HepG2 (cell line): Measurements from ENCODE around the gene BMX. TPM values are rescaled to one million over a fixed set of nuclear protein-coding genes. Genes with fewer than 3 reads are reported as not detected.

Experiments
- ATAC-seq: fragments of 200-7000 bp; cut with Tn5 transposase; 3 replicates; pipeline ENCODE4 v1.9.1; 2020; ENCODE audit warnings: mild to moderate bottlenecking, moderate library complexity
- BruUV-seq: library from RNA; stranded (reverse); fragments of 400-500 nt; replicated peaks from 2 replicates; lab custom pipeline; 2021; lab: Mats Ljungman, UMichigan
- CTCF ChIA-PET: fragments of 300-600 bp; formaldehyde crosslinking; extraction: SDS; loops from one replicate; lab custom pipeline; 2021; ENCODE audit warnings: low total read pairs, inconsistent platforms, low intra/inter-chr PET ratio; lab: Yijun Ruan, JAX
- POLR2A ChIA-PET: fragments of 350-600 bp; sonication (Branson Sonifier 250); formaldehyde crosslinking; loops from one replicate; lab custom pipeline; 2020; ENCODE audit warnings: antibody characterized with exemption, inconsistent platforms; lab: Yijun Ruan, JAX
- DNase-seq: peaks from one replicate; pipeline ENCODE4 v3.0.0-alpha.2; 2015; ENCODE audit warnings: low spot score
- FAIRE-seq: peaks from 3 replicates; lab custom pipeline; 2011; peaks lifted over from hg19 to GRCh38; lab: Jason Lieb, UNC
- H2AFZ ChIP-seq: one replicate; pipeline ENCODE4 v1.6.1; 2011; ENCODE audit warnings: low read length, inconsistent platforms
- H3K27ac ChIP-seq: fragments of 300-600 bp; 3 replicates; pipeline ENCODE4 v1.8.0; 2011; ENCODE audit warnings: mixed run types, mild to moderate bottlenecking, mixed read lengths, low read length, inconsistent platforms; ENCODE audit not compliant: insufficient read depth; ENCODE audit errors: extremely low read length
- H3K27me3 ChIP-seq, 2 experiments: fragments of 200-600 bp in 1 of 2; 2 replicates in 1 of 2; 3 replicates in 1 of 2; pipeline versions ENCODE4 v1.6.0 to v1.8.0; 2011; ENCODE audit warnings: low read length in 2 of 2, mild to moderate bottlenecking in 2 of 2, moderate library complexity in 2 of 2, inconsistent platforms in 1 of 2; ENCODE audit not compliant: insufficient read depth in 2 of 2, control insufficient read depth in 1 of 2
- H3K36me3 ChIP-seq, 2 experiments: fragments of 200-600 bp in 1 of 2; replicated peaks in 1 of 2; 2 replicates in 1 of 2; 3 replicates in 1 of 2; pipeline versions ENCODE4 v1.5.1 to v1.8.0; 2011; ENCODE audit warnings: low read length in 2 of 2, inconsistent platforms in 1 of 2; ENCODE audit not compliant: insufficient read depth in 2 of 2, control insufficient read depth in 1 of 2
- H3K4me1 ChIP-seq: 2 replicates; pipeline ENCODE4 v1.5.1; 2012; ENCODE audit warnings: low read length, inconsistent platforms; ENCODE audit not compliant: insufficient read depth
- H3K4me2 ChIP-seq: 2 replicates; pipeline ENCODE4 v1.6.0; 2011; ENCODE audit warnings: low read depth, low read length, inconsistent platforms
- H3K4me3 ChIP-seq, 3 experiments: fragments of 200-600 bp in 1 of 3; sonication (generic), shearing (Covaris generic) in 1 of 3; replicated peaks in 1 of 3; 2 replicates each; pipeline ENCODE4 v1.5.1; 2011 to 2016; ENCODE audit warnings: low read length in 3 of 3, inconsistent platforms in 2 of 3, low read depth in 2 of 3, mild to moderate bottlenecking in 2 of 3, control low read depth in 1 of 3, mixed read lengths in 1 of 3; ENCODE audit not compliant: insufficient read depth in 1 of 3
- H3K79me2 ChIP-seq: one replicate; pipeline ENCODE4 v1.6.1; 2011; ENCODE audit warnings: low read length, inconsistent platforms; ENCODE audit not compliant: insufficient read depth
- H3K9ac ChIP-seq: 2 replicates; pipeline ENCODE4 v1.6.0; 2011; ENCODE audit warnings: mild to moderate bottlenecking, low read depth, low read length, inconsistent platforms; ENCODE audit not compliant: insufficient read depth
- H3K9me3 ChIP-seq: 2 replicates; pipeline ENCODE4 v1.5.1; 2012; ENCODE audit warnings: mild to moderate bottlenecking, low read length
- H4K20me1 ChIP-seq: 2 replicates; pipeline ENCODE4 v1.6.0; 2011; ENCODE audit warnings: inconsistent platforms, mild to moderate bottlenecking, low read length, moderate library complexity; ENCODE audit not compliant: insufficient read depth
- BRD4 ChIP-seq: sonication (generic); formaldehyde crosslinking; IDR thresholded peaks from 2 replicates; pipeline ENCODE4 v1.4.0; 2020; ENCODE audit warnings: missing genetic modification reagents
- CEBPG ChIP-seq: IDR thresholded peaks from 2 replicates; pipeline ENCODE4 v1.6.1; 2016
- KLF16 ChIP-seq, 2 experiments: sonication (generic) in 1 of 2; formaldehyde crosslinking in 1 of 2; IDR thresholded peaks; 2 replicates each; pipeline versions ENCODE4 v1.6.1 to v1.8.0; 2016 to 2023; ENCODE audit warnings: missing genetic modification reagents in 2 of 2, missing compliant biosample characterization in 1 of 2
- MED8 ChIP-seq: sonication (generic); formaldehyde crosslinking; IDR thresholded peaks from 2 replicates; pipeline ENCODE4 v1.8.1; 2023; ENCODE audit warnings: mild to moderate bottlenecking, missing genetic modification reagents; ENCODE audit not compliant: insufficient replicate concordance
- RBFOX2 ChIP-seq: fragments of 200-400 bp; formaldehyde crosslinking; IDR thresholded peaks from 2 replicates; pipeline ENCODE4 v1.6.1; 2017; ENCODE audit warnings: low read depth, mild to moderate bottlenecking, low read length
- SIN3A ChIP-seq: IDR thresholded peaks from 2 replicates; pipeline ENCODE4 v1.6.1; 2011; ENCODE audit warnings: low read depth, mild to moderate bottlenecking, control low read depth, low read length, borderline replicate concordance
- SMC3 ChIP-seq: IDR thresholded peaks from 2 replicates; pipeline ENCODE4 v1.6.1; 2011; ENCODE audit warnings: low read length, improper control_type of control experiment
- SRSF1 ChIP-seq: fragments of 200-400 bp; formaldehyde crosslinking; optimal IDR thresholded peaks from 2 replicates; pipeline ENCODE3; 2017; ENCODE audit warnings: mild to moderate bottlenecking, low read depth, low read length, moderate library complexity
- ZFP36L2 ChIP-seq: sonication (generic); formaldehyde crosslinking; IDR thresholded peaks from 2 replicates; pipeline ENCODE4 v1.4.0; 2020; ENCODE audit warnings: missing genetic modification reagents
- ZNF180 ChIP-seq: sonication (generic); formaldehyde crosslinking; IDR thresholded peaks from 2 replicates; pipeline ENCODE4 v1.4.0; 2020; ENCODE audit warnings: low read depth, missing genetic modification reagents, borderline replicate concordance
- ZNF234 ChIP-seq: sonication (generic); formaldehyde crosslinking; conservative IDR thresholded peaks from 2 replicates; pipeline ENCODE4 v1.5.1; 2020; ENCODE audit warnings: mild to moderate bottlenecking, missing genetic modification reagents
- ZNF652 ChIP-seq: IDR thresholded peaks from 2 replicates; pipeline ENCODE4 v1.6.1; 2016; ENCODE audit warnings: low read depth, borderline replicate concordance
- ZNF670 ChIP-seq: sonication (generic); formaldehyde crosslinking; IDR thresholded peaks from 2 replicates; pipeline ENCODE4 v1.8.0; 2022; ENCODE audit warnings: mild to moderate bottlenecking, missing genetic modification reagents, borderline replicate concordance
- WGBS: methylation state at CpG from one replicate; pipeline ENCODE4 v1.1.6; 2017; ENCODE audit warnings: low lambda C conversion rate; 5-methylcytosine and 5-hydroxymethylcytosine counted together
- in situ Hi-C: cut with HindIII; loops from 2 replicates; pipeline ENCODE4 v1.10.0; 2017; ENCODE audit warnings: low pct_unique_long_range_greater_than_20kb; ENCODE audit not compliant: extremely low pct_ligation_motif_present
- intact Hi-C: fragments of 100-400 bp; cut with micrococcal nuclease; formaldehyde crosslinking; loops from one replicate; pipeline ENCODE4 v1.10.0; 2022; ENCODE audit not compliant: unreplicated experiment
- polyA plus RNA-seq, 8 experiments: library from polyadenylated mRNA; depleted of rRNA in 3 of 8; stranded (reverse) in 7 of 8; unstranded in 1 of 8; fragments of >200 nt; fragmentation: Illumina TruSeq in 4 of 8; extraction: Trizol in 4 of 8; gene quantifications; 2 replicates each; pipeline versions ENCODE4 v1.2.1 to v1.2.3, GENCODE V29; 2011 to 2016; ENCODE audit warnings: low read depth in 4 of 8, missing spikeins in 1 of 8, mixed read lengths in 1 of 8; ENCODE audit not compliant: insufficient read depth in 1 of 8
- total RNA-seq, 5 experiments: library from RNA; depleted of rRNA; stranded (reverse); fragments of >200 nt; fragmentation: Illumina TruSeq; extraction: Trizol; gene quantifications; 2 replicates each; pipeline ENCODE4 v1.2.3, GENCODE V29; 2016; ENCODE audit warnings: low read depth in 1 of 5
- TF ChIP-seq, protein P1 (sequence below): sonication (generic); formaldehyde crosslinking; IDR thresholded peaks from 2 replicates; pipeline ENCODE4 v1.9.0; 2021; ENCODE audit warnings: missing genetic modification reagents, borderline replicate concordance
- TF ChIP-seq, protein P2 (sequence below): sonication (generic); formaldehyde crosslinking; IDR thresholded peaks from 2 replicates; pipeline ENCODE4 v1.4.0; 2020; ENCODE audit warnings: mild to moderate bottlenecking, missing genetic modification reagents

Gene BMX
- total and polyA plus RNA-seq, 2 of the 13 experiments (the other 11 are each of a cell fraction or from before 2014, with no cell fraction given) = not detected

DNA sequence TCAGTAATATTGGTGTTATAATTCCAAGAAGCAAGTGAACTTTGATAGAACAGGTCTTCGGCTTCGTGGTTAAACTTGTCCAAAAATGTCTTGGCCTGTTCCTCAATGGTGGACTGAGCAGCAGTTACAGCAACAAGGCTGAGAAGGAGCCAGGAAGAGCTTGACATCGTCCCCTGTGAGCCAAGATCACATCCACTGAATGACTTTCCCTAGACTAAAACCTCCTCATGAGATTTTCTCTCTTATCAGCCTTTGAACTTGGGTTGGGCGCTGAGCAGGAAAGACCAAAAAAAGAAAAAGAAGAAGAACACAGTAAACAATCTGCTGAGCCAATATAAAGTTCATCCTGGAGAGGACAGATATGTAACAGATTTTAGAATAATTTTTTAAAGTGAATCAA is 100.1 kb downstream of the BMX start, which contains the start of gene ACE2:
ACE2 (minus strand) TSS at position 216 of the 400 bp plus-strand sequence; CDS start at position 167, 49 bp downstream.
- no peak for ATAC-seq
- intact Hi-C loops (no loop called here), in situ Hi-C loops (no loop called here)
- no peak within 1 kb of the TSS for H2AFZ ChIP-seq
- H3K27ac ChIP-seq = peak within 1 kb of the TSS; percentile 88
- no peaks in the 10 kb centered on the region for H3K36me3 ChIP-seq
- H4K20me1 ChIP-seq = no peaks in the 10 kb centered on the region
- 86% methylated on average over 2 of the region's 4 CpGs for WGBS
- H3K79me2 ChIP-seq = no peaks in the 10 kb centered on the region
- no peaks in the 10 kb centered on the region for H3K9me3 ChIP-seq
- POLR2A ChIA-PET = no interaction called here
- H3K4me3 ChIP-seq = no peak within 1 kb of the TSS
- no TSS peak for BruUV-seq
- CTCF ChIA-PET = no interaction called here
- no peaks in the 10 kb centered on the region for H3K27me3 ChIP-seq
- H3K4me1 ChIP-seq = peaks cover 45% of the 10 kb centered on the region
- TF ChIP-seq MED8 (CRISPR knock-in tag) = no peak
- TF ChIP-seq SIN3A = no peak
- no peak for TF ChIP-seq ZNF180 (CRISPR knock-in tag)
- TF ChIP-seq ZNF670 (CRISPR knock-in tag) = no peak
- TF ChIP-seq SRSF1 = no peak
- TF ChIP-seq KLF16 (CRISPR knock-in tag; IDR thresholded peaks at IDR 0.05) = no peak
- TF ChIP-seq ZFP36L2 (CRISPR knock-in tag) = no peak
- TF ChIP-seq ZNF652 (CRISPR knock-in tag) = no peak
- TF ChIP-seq, protein P1, sequence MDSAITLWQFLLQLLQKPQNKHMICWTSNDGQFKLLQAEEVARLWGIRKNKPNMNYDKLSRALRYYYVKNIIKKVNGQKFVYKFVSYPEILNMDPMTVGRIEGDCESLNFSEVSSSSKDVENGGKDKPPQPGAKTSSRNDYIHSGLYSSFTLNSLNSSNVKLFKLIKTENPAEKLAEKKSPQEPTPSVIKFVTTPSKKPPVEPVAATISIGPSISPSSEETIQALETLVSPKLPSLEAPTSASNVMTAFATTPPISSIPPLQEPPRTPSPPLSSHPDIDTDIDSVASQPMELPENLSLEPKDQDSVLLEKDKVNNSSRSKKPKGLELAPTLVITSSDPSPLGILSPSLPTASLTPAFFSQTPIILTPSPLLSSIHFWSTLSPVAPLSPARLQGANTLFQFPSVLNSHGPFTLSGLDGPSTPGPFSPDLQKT (CRISPR knock-in tag) = no peak
- no peak for TF ChIP-seq CEBPG (CRISPR knock-in tag)
- no peak for TF ChIP-seq BRD4 (CRISPR knock-in tag)
- no peak for TF ChIP-seq ZNF234 (CRISPR knock-in tag)
- no peak for TF ChIP-seq RBFOX2
- TF ChIP-seq, protein P2, sequence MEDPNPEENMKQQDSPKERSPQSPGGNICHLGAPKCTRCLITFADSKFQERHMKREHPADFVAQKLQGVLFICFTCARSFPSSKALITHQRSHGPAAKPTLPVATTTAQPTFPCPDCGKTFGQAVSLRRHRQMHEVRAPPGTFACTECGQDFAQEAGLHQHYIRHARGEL (CRISPR knock-in tag) = no peak
- no peak for TF ChIP-seq SMC3
- TF ChIP-seq, all 625 proteins: peak for 0
- no peak within 1 kb of the TSS; the same call in 1 of the 2 replicates for H3K9ac ChIP-seq
- FAIRE-seq (no peak), DNase-seq (no peak)
- H3K4me2 ChIP-seq = 0 out of 2 replicates have a peak within 1 kb of the TSS, but pooled peaks have one; percentile 18
